CD4-positive, alpha-beta T cell treated with Interferon alpha-2 for 1 hour (primary cell): ENCODE results near the gene USP34.
"Not testable (repeated sequence)": the region's sequence is repeated elsewhere in the genome, so short reads cannot be mapped to it uniquely, and the experiment has no call there.

Experiments
- DNase-seq, 2 donors: peaks; one replicate each; pipeline ENCODE4 v3.0.0-alpha.2; 2020 to 2022

The USP34 gene

GRCh38 chr2:61247204-61247812 is 223.6 kb downstream of the USP34 start:
- DNase-seq = no peak

- DNase-seq = no peak
Observed at GRCh38 chr2:61244694-61245093, 226.2 kb downstream of the USP34 start.

- DNase-seq = no peak
Observed at GRCh38 chr2:61241266-61241665, 229.6 kb downstream of the USP34 start.

- DNase-seq = peak in 1 of 2 donors; percentile 14
Observed at GRCh38 chr2:61238219-61239012, 232.5 kb downstream of the USP34 start.

GRCh38 chr2:61235716-61236115 is 235.2 kb downstream of the USP34 start:
- no peak for DNase-seq

GRCh38 chr2:61233581-61233980 is 237.3 kb downstream of the USP34 start:
- no peak for DNase-seq

GRCh38 chr2:61229936-61230335 is 241.0 kb downstream of the USP34 start:
- DNase-seq = no peak

GRCh38 chr2:61222567-61222966 is 248.3 kb downstream of the USP34 start:
- DNase-seq = no peak

- no peak for DNase-seq
Observed at GRCh38 chr2:61221819-61222218, 249.1 kb downstream of the USP34 start.

GRCh38 chr2:61220768-61221167 is 250.1 kb downstream of the USP34 start:
- DNase-seq = no peak

- DNase-seq = no peak
Observed at GRCh38 chr2:61218817-61219170, 252.1 kb downstream of the USP34 start.

GRCh38 chr2:61218076-61218816 is 252.6 kb downstream of the USP34 start:
- DNase-seq = no peak

GRCh38 chr2:61214171-61214570 is 256.7 kb downstream of the USP34 start:
- DNase-seq = no peak

GRCh38 chr2:61210332-61210981 is 260.4 kb downstream of the USP34 start:
- no peak for DNase-seq

- no peak for DNase-seq
Observed at GRCh38 chr2:61205132-61205531, 265.8 kb downstream of the USP34 start.

- no peak for DNase-seq
Observed at GRCh38 chr2:61196671-61197070, 274.2 kb downstream of the USP34 start.

GRCh38 chr2:61194646-61195045 is 276.2 kb downstream of the USP34 start:
- not testable (repeated sequence) for DNase-seq

GRCh38 chr2:61193670-61194561 is 277.0 kb downstream of the USP34 start:
- DNase-seq = peak in 1 of 2 donors; percentile 34

GRCh38 chr2:61187085-61187484 is 283.8 kb downstream of the USP34 start:
- no peak for DNase-seq

GRCh38 chr2:61185231-61185728 is 285.6 kb downstream of the USP34 start:
- no peak for DNase-seq

GRCh38 chr2:61184263-61184662 is 286.6 kb downstream of the USP34 start:
- DNase-seq = no peak

GRCh38 chr2:61183795-61184194 is 287.1 kb downstream of the USP34 start:
- no peak for DNase-seq
